WTC11 (cell line): ENCODE data around the gene MRPL33.

Experiments
- HMGA2 ChIP-seq: fragments of 250-450 bp; sonication (Bioruptor Pico); IDR thresholded peaks from 2 replicates; pipeline ENCODE4 v1.4.0; 2021; ENCODE audit warnings: mild to moderate bottlenecking, moderate library complexity
- NFE2L1 ChIP-seq: sonication (generic); formaldehyde crosslinking; IDR thresholded peaks from 2 replicates; pipeline ENCODE4 v1.8.1; 2023; ENCODE audit warnings: missing genetic modification reagents
- TF ChIP-seq, protein P1 (sequence below): sonication (generic); formaldehyde crosslinking; IDR thresholded peaks from 2 replicates; pipeline ENCODE4 v1.8.0; 2023; ENCODE audit warnings: missing genetic modification reagents

DNA sequence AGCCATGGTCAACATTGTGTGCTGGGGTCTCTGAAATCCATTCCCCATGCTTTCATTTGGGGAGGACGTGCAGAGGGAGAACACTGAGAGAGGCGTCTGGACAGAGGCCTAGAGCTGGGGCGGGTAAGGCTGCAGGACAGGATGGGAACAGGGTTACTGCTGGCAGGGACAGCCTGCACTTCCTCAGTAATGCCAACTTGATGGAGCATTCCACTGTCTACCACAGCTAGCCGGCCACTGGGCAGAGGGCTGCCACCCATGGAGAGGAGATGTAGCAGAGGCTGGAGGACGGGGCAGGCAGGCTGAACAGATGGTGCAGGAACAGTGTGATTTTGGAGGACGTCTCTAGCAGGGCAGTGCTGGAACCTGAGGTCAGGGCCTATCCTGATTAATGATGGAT lies 29.3 kb downstream of the MRPL33 start:
- TF ChIP-seq HMGA2 (CRISPR knock-in tag) (no peak), NFE2L1 (CRISPR knock-in tag) (no peak)
- TF ChIP-seq, protein P1, sequence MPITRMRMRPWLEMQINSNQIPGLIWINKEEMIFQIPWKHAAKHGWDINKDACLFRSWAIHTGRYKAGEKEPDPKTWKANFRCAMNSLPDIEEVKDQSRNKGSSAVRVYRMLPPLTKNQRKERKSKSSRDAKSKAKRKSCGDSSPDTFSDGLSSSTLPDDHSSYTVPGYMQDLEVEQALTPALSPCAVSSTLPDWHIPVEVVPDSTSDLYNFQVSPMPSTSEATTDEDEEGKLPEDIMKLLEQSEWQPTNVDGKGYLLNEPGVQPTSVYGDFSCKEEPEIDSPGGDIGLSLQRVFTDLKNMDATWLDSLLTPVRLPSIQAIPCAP (CRISPR knock-in tag): no peak
